ENCODE data around the gene SLFNL1.

SLFNL1 gene

GRCh38 chr1:41020654-41021053 is 871 bp downstream of the SLFNL1 start:
- DNase-seq (ENCODE audit: extremely low read depth in 1 of 2, low read depth in 1 of 2): no peak

- no peak for DNase-seq (ENCODE audit: extremely low read depth in 1 of 2, low read depth in 1 of 2)
Measured at GRCh38 chr1:41020109-41020576, 1.4 kb downstream of the SLFNL1 start.

GRCh38 chr1:41019353-41019745 is 2.2 kb downstream of the SLFNL1 start:
- DNase-seq (ENCODE audit: extremely low read depth in 1 of 2, low read depth in 1 of 2): no peak

DNA sequence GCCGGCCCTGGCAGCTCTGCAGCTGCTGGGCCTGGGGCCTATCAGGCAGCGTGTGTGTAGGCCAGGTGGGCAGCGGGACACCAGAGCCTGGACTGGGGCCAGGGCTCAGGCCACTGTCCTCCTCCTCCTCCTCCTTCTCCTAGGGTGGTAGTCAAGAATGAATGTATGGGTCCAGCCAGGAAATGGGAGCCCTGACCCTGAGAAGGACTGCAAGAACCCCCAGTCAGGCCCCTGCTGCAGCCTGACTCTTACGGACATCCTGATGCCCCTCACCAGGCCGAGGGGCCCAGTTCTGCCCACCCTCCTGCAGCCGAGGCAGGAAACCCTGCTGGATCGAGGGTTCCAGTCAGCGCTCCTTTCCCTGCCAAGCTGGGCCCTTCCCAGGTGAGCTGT is 3.5 kb downstream of the SLFNL1 start:
- no peak for DNase-seq (ENCODE audit: extremely low read depth in 1 of 2, low read depth in 1 of 2)

- no peak for DNase-seq (ENCODE audit: extremely low read depth in 1 of 2, low read depth in 1 of 2)
Measured at GRCh38 chr1:41017141-41018017, 4.1 kb downstream of the SLFNL1 start.

DNA sequence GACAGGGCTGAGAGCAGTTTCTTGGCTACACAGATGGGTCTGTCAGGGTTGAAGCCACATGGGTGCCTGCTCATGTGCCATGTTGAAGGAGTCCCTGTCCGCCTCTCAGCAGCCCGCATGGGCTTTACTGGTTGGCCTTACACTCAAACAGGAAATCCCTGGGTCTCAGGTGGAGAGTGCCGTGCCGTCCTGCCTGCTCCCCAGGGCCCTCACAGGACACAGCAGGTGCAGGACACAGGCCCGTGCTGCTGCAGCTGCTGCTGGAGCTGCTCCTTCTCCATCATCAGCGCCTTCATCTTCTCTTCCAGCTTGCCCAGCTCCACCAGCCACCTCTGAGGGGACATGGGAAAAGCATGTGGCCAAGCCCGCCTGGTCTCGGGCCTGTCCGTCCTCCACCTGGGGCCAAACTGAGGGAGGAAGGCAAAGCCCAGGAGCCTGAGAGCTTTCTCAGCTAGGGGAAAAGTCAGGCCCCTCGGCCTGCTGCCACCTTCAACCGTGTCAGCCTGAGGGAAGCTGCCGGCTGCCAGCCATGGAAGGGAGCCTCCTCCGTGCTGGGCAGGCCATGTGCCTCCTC is 5.5 kb downstream of the SLFNL1 start:
- no peak for DNase-seq (ENCODE audit: extremely low read depth in 1 of 2, low read depth in 1 of 2)

- no peak for DNase-seq (ENCODE audit: extremely low read depth in 1 of 2, low read depth in 1 of 2)
Measured at GRCh38 chr1:41015281-41015896, 6.1 kb downstream of the SLFNL1 start.

- DNase-seq (ENCODE audit: extremely low read depth in 1 of 2, low read depth in 1 of 2): no peak
Measured at GRCh38 chr1:41014871-41015270, 6.7 kb downstream of the SLFNL1 start.

GRCh38 chr1:41013796-41014195 is 7.7 kb downstream of the SLFNL1 start:
- DNase-seq (ENCODE audit: extremely low read depth in 1 of 2, low read depth in 1 of 2): no peak

- DNase-seq (ENCODE audit: extremely low read depth in 1 of 2, low read depth in 1 of 2): no peak
Measured at GRCh38 chr1:41013024-41013423, 8.5 kb downstream of the SLFNL1 start.

DNA sequence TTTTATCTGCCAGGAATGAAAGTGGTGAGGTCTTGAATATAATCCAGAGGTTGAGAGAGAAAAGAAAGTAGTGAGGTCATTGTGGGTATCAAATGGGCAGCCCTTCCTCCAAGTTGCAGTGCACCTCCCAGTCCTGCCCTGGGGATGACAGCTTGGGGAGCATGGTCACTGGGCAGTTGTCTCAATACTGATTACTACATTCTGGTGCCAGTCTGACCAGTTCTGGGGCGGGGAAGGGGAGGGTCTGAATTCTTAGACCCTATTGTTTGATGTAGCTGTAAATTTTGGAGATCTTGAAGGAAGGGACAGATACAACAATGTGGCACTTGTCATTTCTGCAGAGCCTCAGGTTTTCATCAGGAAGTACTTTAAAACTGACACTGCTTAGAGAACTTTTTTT is 11.2 kb downstream of the SLFNL1 start:
- no peak for DNase-seq (ENCODE audit: extremely low read depth in 1 of 2, low read depth in 1 of 2)

GRCh38 chr1:41009466-41009865 is 12.1 kb downstream of the SLFNL1 start:
- DNase-seq (ENCODE audit: extremely low read depth in 1 of 2, low read depth in 1 of 2): no peak

GRCh38 chr1:41006942-41007865 is 14.3 kb downstream of the SLFNL1 start:
- DNase-seq (ENCODE audit: extremely low read depth in 1 of 2, low read depth in 1 of 2): no peak

DNA sequence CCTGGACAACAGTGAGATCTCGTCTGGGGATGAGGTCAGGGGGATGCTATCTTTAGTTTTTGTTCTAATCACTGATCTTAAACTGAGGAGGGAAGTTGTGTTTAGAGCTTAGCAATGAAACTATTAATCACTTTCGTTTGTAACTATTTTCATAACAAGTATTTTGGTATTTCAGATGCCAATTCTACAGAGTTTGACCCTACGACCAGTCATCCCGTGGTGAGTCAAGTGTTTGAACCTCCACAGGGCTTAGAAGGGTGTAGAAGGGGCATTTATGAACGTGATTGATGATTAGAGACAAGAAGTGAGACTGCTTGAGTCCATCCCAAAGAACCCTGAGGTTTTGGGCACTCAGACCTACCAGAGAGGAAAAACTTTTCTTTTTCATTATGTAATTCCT is 15.6 kb downstream of the SLFNL1 start:
- DNase-seq (ENCODE audit: extremely low read depth in 1 of 2, low read depth in 1 of 2): no peak

- DNase-seq (ENCODE audit: extremely low read depth in 1 of 2, low read depth in 1 of 2): peak; percentile 75
Measured at GRCh38 chr1:41003640-41004220, 17.8 kb downstream of the SLFNL1 start.

DNA sequence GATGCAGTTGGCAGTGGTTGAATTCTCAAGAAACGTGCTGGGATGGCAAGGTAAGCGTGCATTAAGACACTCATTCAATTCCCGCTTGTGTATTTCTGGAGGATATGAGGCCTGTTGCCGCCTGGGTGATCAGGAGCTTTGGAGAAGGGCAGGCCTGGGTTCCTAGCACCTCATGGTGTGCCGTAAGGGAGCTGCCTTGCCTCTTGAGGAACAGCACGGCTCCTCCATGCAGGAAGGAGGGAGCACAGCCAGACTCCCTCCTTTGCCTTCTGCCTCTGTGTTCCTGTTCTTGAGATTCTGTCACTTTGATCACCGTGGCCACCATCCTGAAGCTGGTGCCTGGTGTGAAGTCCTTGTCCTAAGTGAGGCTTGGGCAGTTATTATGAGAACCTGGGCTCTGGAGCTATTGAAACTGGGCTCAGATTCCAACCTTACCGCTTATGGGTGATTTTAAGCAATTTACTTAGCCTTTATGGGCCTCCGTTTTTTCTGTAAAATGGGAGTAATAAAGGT is 18.3 kb downstream of the SLFNL1 start:
- DNase-seq (ENCODE audit: extremely low read depth in 1 of 2, low read depth in 1 of 2): no peak

GRCh38 chr1:40998668-40999067 is 22.9 kb downstream of the SLFNL1 start:
- no peak for DNase-seq (ENCODE audit: extremely low read depth in 1 of 2, low read depth in 1 of 2)

- no peak for DNase-seq (ENCODE audit: extremely low read depth in 1 of 2, low read depth in 1 of 2)
Measured at GRCh38 chr1:40997096-40997495, 24.4 kb downstream of the SLFNL1 start.

- no peak for DNase-seq (ENCODE audit: extremely low read depth in 1 of 2, low read depth in 1 of 2)
Measured at GRCh38 chr1:40989066-40989465, 32.5 kb downstream of the SLFNL1 start.

- DNase-seq (ENCODE audit: extremely low read depth in 1 of 2, low read depth in 1 of 2): no peak
Measured at GRCh38 chr1:40988280-40988679, 33.2 kb downstream of the SLFNL1 start.

All from activated CD8-positive, alpha-beta memory T cell treated with anti-CD3 and anti-CD28 coated beads for 1 hour (primary cell).